CD8-positive, alpha-beta memory T cell (primary cell): ENCODE results near the gene MIB1. TPM values are rescaled to one million over a fixed set of nuclear protein-coding genes. Genes with fewer than 3 reads are reported as not detected.

Source experiments
- CTCF ChIA-PET: fragments of 350-600 bp; sonication (Branson Sonifier 250); formaldehyde crosslinking; loops from one replicate; lab custom pipeline; 2021; ENCODE audit warnings: antibody characterized with exemption; lab: Charles Lee
- POLR2A ChIA-PET: fragments of 350-600 bp; sonication (Branson Sonifier 250); formaldehyde crosslinking; loops from one replicate; lab custom pipeline; 2021; ENCODE audit warnings: antibody characterized with exemption; lab: Charles Lee
- DNase-seq, 5 donors: peaks; one replicate each; pipeline versions ENCODE4 v3.0.0 to v3.0.0-alpha.2; 2020 to 2022; ENCODE audit warnings: mixed read lengths in 1 of 5
- H3K27ac ChIP-seq: one replicate; pipeline ENCODE4 v1.7.0; 2013; ENCODE audit warnings: low read depth, mild to moderate bottlenecking, low read length, moderate library complexity
- H3K27me3 ChIP-seq: 2 replicates; pipeline ENCODE4 v1.7.0; 2013; ENCODE audit warnings: low read length, mild to moderate bottlenecking; ENCODE audit not compliant: insufficient read depth, poor library complexity, severe bottlenecking
- H3K36me3 ChIP-seq: 2 replicates; pipeline ENCODE4 v1.7.0; 2013; ENCODE audit warnings: mild to moderate bottlenecking, low read length, moderate library complexity; ENCODE audit not compliant: insufficient read depth
- H3K4me1 ChIP-seq: 2 replicates; pipeline ENCODE4 v1.7.0; 2013; ENCODE audit warnings: mild to moderate bottlenecking, low read length, moderate library complexity; ENCODE audit not compliant: insufficient read depth
- H3K4me3 ChIP-seq: 2 replicates; pipeline ENCODE4 v1.7.0; 2013; ENCODE audit warnings: mild to moderate bottlenecking, low read length
- H3K9me3 ChIP-seq: 2 replicates; pipeline ENCODE4 v1.7.0; 2013; ENCODE audit warnings: mild to moderate bottlenecking, low read length
- H3K27ac Mint-ChIP-seq, 8 donors: one replicate each; pipeline ENCODE4 v1.8.0; 2020 to 2021; ENCODE audit warnings: mixed read lengths in 8 of 8, mild to moderate bottlenecking in 6 of 8, inconsistent platforms in 3 of 8, moderate library complexity in 3 of 8
- H3K27me3 Mint-ChIP-seq, 2 donors: one replicate each; pipeline ENCODE4 v1.8.0; 2020 to 2021; ENCODE audit warnings: mixed read lengths in 2 of 2, mild to moderate bottlenecking in 1 of 2, moderate library complexity in 1 of 2
- H3K36me3 Mint-ChIP-seq, 3 donors: one replicate each; pipeline ENCODE4 v1.8.0; 2020 to 2021; ENCODE audit warnings: mixed read lengths in 3 of 3, inconsistent platforms in 1 of 3, mild to moderate bottlenecking in 1 of 3
- H3K4me1 Mint-ChIP-seq, 3 donors: one replicate each; pipeline ENCODE4 v1.8.0; 2020 to 2021; ENCODE audit warnings: mixed read lengths in 3 of 3, inconsistent platforms in 1 of 3, mild to moderate bottlenecking in 1 of 3
- H3K4me3 Mint-ChIP-seq, 7 donors: one replicate each; pipeline ENCODE4 v1.8.0; 2020 to 2021; ENCODE audit warnings: mixed read lengths in 7 of 7, mild to moderate bottlenecking in 6 of 7, moderate library complexity in 4 of 7, inconsistent platforms in 2 of 7
- H3K9me3 Mint-ChIP-seq, 5 donors: one replicate each; pipeline ENCODE4 v1.8.0; 2020 to 2022; ENCODE audit warnings: mixed read lengths in 5 of 5, mild to moderate bottlenecking in 3 of 5, moderate library complexity in 2 of 5, inconsistent platforms in 1 of 5
- polyA plus RNA-seq: library from polyadenylated mRNA; unstranded; fragments of 300-500 nt; fragmentation: Illumina TruSeq; gene quantifications from one replicate; pipeline ENCODE4 v1.2.3, GENCODE V29; 2021
- total RNA-seq, 2 experiments: library from RNA; stranded (reverse); gene quantifications; one replicate each; pipeline ENCODE4 v1.2.3, GENCODE V29; 2021

The MIB1 gene
- total and polyA plus RNA-seq, 3 experiments from 2014 or later, result 3.8 to 47.0 (median 45.8) TPM

DNA sequence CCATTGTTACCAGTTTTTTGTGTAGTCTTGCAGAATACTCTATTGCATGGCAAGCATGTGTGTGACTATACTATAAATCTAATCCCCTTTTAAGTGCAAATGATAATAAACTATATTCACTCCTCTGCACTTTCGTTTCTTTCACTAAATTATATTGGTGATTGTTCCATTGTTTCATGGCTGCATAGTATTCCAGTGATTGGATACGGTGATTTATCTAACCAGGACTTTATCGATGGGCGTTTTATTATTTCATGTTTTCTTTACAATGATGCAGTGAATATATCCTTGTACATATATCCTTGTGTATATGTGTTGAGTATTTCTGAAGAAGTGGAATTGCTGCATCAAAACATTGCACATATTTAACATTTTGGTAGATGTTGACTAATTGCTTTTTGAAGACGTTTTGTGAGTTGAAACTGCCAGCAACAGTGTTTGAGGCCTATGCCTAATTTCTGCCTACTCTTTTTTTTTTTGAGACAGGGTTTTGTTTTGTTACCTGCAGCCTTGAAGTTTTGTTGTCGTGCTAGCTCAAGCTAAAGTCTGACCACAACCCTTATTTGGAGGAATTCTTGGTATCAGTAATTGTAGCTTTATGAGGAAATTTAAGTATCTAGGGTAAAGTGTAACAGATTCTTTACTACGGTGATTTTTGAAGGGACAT is 2.7 kb downstream of the MIB1 start:
- ChIA-PET CTCF (interaction anchor here (1.0 to 2.3 kb wide), 4 partner anchors 17 to 143 kb away, joined by 3 to 10 read pairs (median 4); partner anchors contain the start of genes ABHD3 and ESCO1), POLR2A (interaction anchor here (1.2 to 3.7 kb wide), 2 partner anchors 89 to 143 kb away, joined by 3 to 33 read pairs; partner anchors contain the start of gene ESCO1)
- no peak for DNase-seq
- H3K9me3 Mint-ChIP-seq, result no peaks in the 10 kb centered on the region
- H3K4me1 Mint-ChIP-seq, result peaks cover 62 to 73% (median 71%) of the 10 kb centered on the region in 3 donors
- peaks cover 0 to 7% (median 0%) of the 10 kb centered on the region in 3 donors for H3K36me3 Mint-ChIP-seq
- H3K27me3 Mint-ChIP-seq, result peaks cover 0 to 2% of the 10 kb centered on the region in 2 donors
- H3K4me3 Mint-ChIP-seq, result peak overlapping the region; percentile 53 to 89 (median 75)
- H3K4me1 ChIP-seq, result peaks cover 42% of the 10 kb centered on the region
- no peak overlapping the region for H3K27ac ChIP-seq
- H3K9me3 ChIP-seq, result no peaks in the 10 kb centered on the region
- no peaks in the 10 kb centered on the region for H3K27me3 ChIP-seq
- H3K4me3 ChIP-seq, result no peak overlapping the region
- no peaks in the 10 kb centered on the region for H3K36me3 ChIP-seq
- H3K27ac Mint-ChIP-seq, result peak overlapping the region; percentile 21 to 83 (median 64)

- ChIA-PET CTCF (no interaction called here), POLR2A (no interaction called here)
- H3K36me3 Mint-ChIP-seq, result peaks cover 0 to 7% (median 0%) of the 10 kb centered on the region in 3 donors
- H3K4me1 ChIP-seq, result peaks cover 37% of the 10 kb centered on the region
- no peak overlapping the region for H3K27ac ChIP-seq
- H3K27me3 Mint-ChIP-seq, result peaks cover 0 to 2% of the 10 kb centered on the region in 2 donors
- H3K9me3 ChIP-seq, result no peaks in the 10 kb centered on the region
- peak overlapping the region in 1 of 8 donors; percentile 11 for H3K27ac Mint-ChIP-seq
- no peaks in the 10 kb centered on the region for H3K36me3 ChIP-seq
- no peaks in the 10 kb centered on the region for H3K27me3 ChIP-seq
- no peak overlapping the region for H3K4me3 ChIP-seq
- no peaks in the 10 kb centered on the region for H3K9me3 Mint-ChIP-seq
- no peak overlapping the region for H3K4me3 Mint-ChIP-seq
- DNase-seq, result peak in 1 of 5 donors; percentile 11
- H3K4me1 Mint-ChIP-seq, result peaks cover 53 to 75% (median 72%) of the 10 kb centered on the region in 3 donors
These were observed 4.6 kb downstream of the MIB1 start for GRCh38 chr18:21745231-21745630.

GRCh38 chr18:21747268-21747667 is 6.7 kb downstream of the MIB1 start:
- no peak for DNase-seq
- Mint-ChIP-seq H3K27ac (peak overlapping the region in 5 of 8 donors; percentile 1 to 68 (median 33)), H3K36me3 (peaks cover 0 to 2% (median 0%) of the 10 kb centered on the region in 3 donors), H3K9me3 (no peaks in the 10 kb centered on the region), H3K4me3 (no peak overlapping the region), H3K27me3 (no peaks in the 10 kb centered on the region), H3K4me1 (peaks cover 49 to 73% (median 70%) of the 10 kb centered on the region in 3 donors)
- no peaks in the 10 kb centered on the region for H3K36me3 ChIP-seq
- H3K27me3 ChIP-seq, result no peaks in the 10 kb centered on the region
- no peaks in the 10 kb centered on the region for H3K9me3 ChIP-seq
- ChIA-PET POLR2A (no interaction called here), CTCF (interaction anchor here (0.9 to 1.0 kb wide), 2 partner anchors 16 to 146 kb away, joined by 3 read pairs; partner anchors contain the start of gene ESCO1)
- no peak overlapping the region for H3K27ac ChIP-seq
- no peak overlapping the region for H3K4me3 ChIP-seq
- peaks cover 30% of the 10 kb centered on the region for H3K4me1 ChIP-seq

GRCh38 chr18:21747764-21748693 is 7.4 kb downstream of the MIB1 start:
- no peak for DNase-seq
- peak overlapping the region in 3 of 7 donors; percentile 11 to 65 (median 26) for H3K4me3 Mint-ChIP-seq
- H3K27ac ChIP-seq, result no peak overlapping the region
- H3K9me3 Mint-ChIP-seq, result no peaks in the 10 kb centered on the region
- H3K9me3 ChIP-seq, result no peaks in the 10 kb centered on the region
- peaks cover 42 to 66% (median 63%) of the 10 kb centered on the region in 3 donors for H3K4me1 Mint-ChIP-seq
- peak overlapping the region; percentile 1 to 83 (median 43) for H3K27ac Mint-ChIP-seq
- ChIA-PET POLR2A (no interaction called here), CTCF (interaction anchor here (0.6 to 1.3 kb wide), 5 partner anchors 11 to 190 kb away, joined by 3 to 5 read pairs (median 3); partner anchors contain the start of genes ESCO1 and SNRPD1)
- H3K36me3 Mint-ChIP-seq, result peaks cover 0 to 2% (median 0%) of the 10 kb centered on the region in 3 donors
- H3K27me3 ChIP-seq, result no peaks in the 10 kb centered on the region
- H3K4me1 ChIP-seq, result peaks cover 22% of the 10 kb centered on the region
- H3K36me3 ChIP-seq, result no peaks in the 10 kb centered on the region
- no peaks in the 10 kb centered on the region for H3K27me3 Mint-ChIP-seq
- no peak overlapping the region for H3K4me3 ChIP-seq

GRCh38 chr18:21757833-21758232 is 17.2 kb downstream of the MIB1 start:
- no peaks in the 10 kb centered on the region for H3K27me3 Mint-ChIP-seq
- Histone ChIP-seq H3K9me3 (no peaks in the 10 kb centered on the region), H3K27me3 (no peaks in the 10 kb centered on the region), H3K27ac (no peak overlapping the region), H3K36me3 (no peaks in the 10 kb centered on the region), H3K4me3 (no peak overlapping the region), H3K4me1 (no peaks in the 10 kb centered on the region)
- no peaks in the 10 kb centered on the region for H3K9me3 Mint-ChIP-seq
- H3K36me3 Mint-ChIP-seq, result no peaks in the 10 kb centered on the region
- ChIA-PET POLR2A (no interaction called here), CTCF (no interaction called here)
- no peak overlapping the region for H3K27ac Mint-ChIP-seq
- no peak overlapping the region for H3K4me3 Mint-ChIP-seq
- peaks cover 34 to 59% (median 45%) of the 10 kb centered on the region in 3 donors for H3K4me1 Mint-ChIP-seq
- no peak for DNase-seq

- H3K27me3 Mint-ChIP-seq, result no peaks in the 10 kb centered on the region
- CTCF ChIA-PET, result interaction anchor here (1.0 kb wide), 1 partner anchor 16 kb away, joined by 3 read pairs; no protein-coding TSS in a partner anchor
- H3K36me3 Mint-ChIP-seq, result no peaks in the 10 kb centered on the region
- H3K4me3 Mint-ChIP-seq, result no peak overlapping the region
- Histone ChIP-seq H3K27ac (no peak overlapping the region), H3K36me3 (no peaks in the 10 kb centered on the region), H3K27me3 (no peaks in the 10 kb centered on the region), H3K4me3 (no peak overlapping the region), H3K4me1 (no peaks in the 10 kb centered on the region), H3K9me3 (no peaks in the 10 kb centered on the region)
- no peak overlapping the region for H3K27ac Mint-ChIP-seq
- H3K4me1 Mint-ChIP-seq, result peaks cover 28 to 56% (median 42%) of the 10 kb centered on the region in 3 donors
- DNase-seq, result no peak
- H3K9me3 Mint-ChIP-seq, result no peaks in the 10 kb centered on the region
- POLR2A ChIA-PET, result interaction anchor here (0.6 kb wide), 1 partner anchor 649 kb away, joined by 3 read pairs; the partner anchor contains the start of gene ROCK1
These were observed 19.2 kb downstream of the MIB1 start for GRCh38 chr18:21759836-21760235.

GRCh38 chr18:21760321-21760720 is 19.7 kb downstream of the MIB1 start:
- H3K27ac Mint-ChIP-seq, result no peak overlapping the region
- H3K4me3 Mint-ChIP-seq, result no peak overlapping the region
- no peaks in the 10 kb centered on the region for H3K9me3 Mint-ChIP-seq
- Histone ChIP-seq H3K36me3 (no peaks in the 10 kb centered on the region), H3K27ac (no peak overlapping the region), H3K4me1 (no peaks in the 10 kb centered on the region), H3K4me3 (no peak overlapping the region), H3K27me3 (no peaks in the 10 kb centered on the region), H3K9me3 (no peaks in the 10 kb centered on the region)
- no peak for DNase-seq
- no peaks in the 10 kb centered on the region for H3K27me3 Mint-ChIP-seq
- ChIA-PET CTCF (interaction anchor here (1.0 kb wide), 1 partner anchor 17 kb away, joined by 3 read pairs; no protein-coding TSS in a partner anchor), POLR2A (interaction anchor here (0.6 kb wide), 1 partner anchor 649 kb away, joined by 3 read pairs; the partner anchor contains the start of gene ROCK1)
- peaks cover 30 to 53% (median 40%) of the 10 kb centered on the region in 3 donors for H3K4me1 Mint-ChIP-seq
- peaks cover 0 to 2% (median 1%) of the 10 kb centered on the region in 3 donors for H3K36me3 Mint-ChIP-seq
